WI38 (cell line): ENCODE data around the gene PIK3IP1.
"Not testable (repeated sequence)": the region's sequence is repeated elsewhere in the genome, so short reads cannot be mapped to it uniquely, and the experiment has no call there.

ENCODE experiments used
- H3K4me3 ChIP-seq: 2 replicates; pipeline ENCODE4 v1.5.1; 2011; ENCODE audit warnings: low read depth, mild to moderate bottlenecking, control low read depth, low read length
- TF ChIP-seq, protein P1 (sequence below): IDR thresholded peaks from 2 replicates; pipeline ENCODE4 v1.5.1; 2012; ENCODE audit warnings: low read depth, mild to moderate bottlenecking, control low read depth, low read length

The PIK3IP1 gene

DNA sequence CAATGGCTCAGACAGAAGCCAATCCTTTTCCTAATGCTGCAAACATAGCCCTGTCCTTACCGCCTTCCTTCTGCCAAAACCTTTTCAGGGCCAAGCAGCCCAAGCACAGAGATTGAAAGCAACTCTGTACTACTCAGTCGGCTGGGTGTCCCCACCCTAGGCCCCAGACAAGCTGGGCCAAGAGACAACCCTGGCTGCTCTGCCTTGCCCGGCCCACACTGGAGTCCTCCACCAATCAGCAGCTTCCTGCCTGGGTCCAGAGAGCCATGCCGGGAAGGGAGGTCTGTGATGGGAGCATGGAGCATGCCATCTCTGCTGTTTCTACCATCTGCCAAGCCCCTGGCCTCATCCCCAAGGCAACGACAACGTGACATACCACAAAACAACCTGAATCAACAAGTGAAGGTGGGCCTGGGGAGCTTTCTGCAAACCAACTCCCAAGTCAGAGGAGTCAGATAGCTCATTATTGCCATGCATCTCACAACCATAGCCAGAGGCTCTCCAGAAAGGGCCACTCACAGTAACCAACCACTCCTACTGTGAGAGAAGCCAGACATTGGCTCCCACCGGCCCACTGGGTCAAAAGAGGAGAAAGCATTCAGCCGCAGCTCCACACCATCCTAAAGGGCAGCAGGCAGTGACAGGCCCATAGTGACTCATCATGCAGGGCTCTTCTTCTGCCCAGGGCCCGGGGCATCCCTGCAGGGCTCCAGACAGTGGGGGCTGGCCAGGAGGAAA is 35.7 kb upstream of the PIK3IP1 start:
- TF ChIP-seq, protein P1, sequence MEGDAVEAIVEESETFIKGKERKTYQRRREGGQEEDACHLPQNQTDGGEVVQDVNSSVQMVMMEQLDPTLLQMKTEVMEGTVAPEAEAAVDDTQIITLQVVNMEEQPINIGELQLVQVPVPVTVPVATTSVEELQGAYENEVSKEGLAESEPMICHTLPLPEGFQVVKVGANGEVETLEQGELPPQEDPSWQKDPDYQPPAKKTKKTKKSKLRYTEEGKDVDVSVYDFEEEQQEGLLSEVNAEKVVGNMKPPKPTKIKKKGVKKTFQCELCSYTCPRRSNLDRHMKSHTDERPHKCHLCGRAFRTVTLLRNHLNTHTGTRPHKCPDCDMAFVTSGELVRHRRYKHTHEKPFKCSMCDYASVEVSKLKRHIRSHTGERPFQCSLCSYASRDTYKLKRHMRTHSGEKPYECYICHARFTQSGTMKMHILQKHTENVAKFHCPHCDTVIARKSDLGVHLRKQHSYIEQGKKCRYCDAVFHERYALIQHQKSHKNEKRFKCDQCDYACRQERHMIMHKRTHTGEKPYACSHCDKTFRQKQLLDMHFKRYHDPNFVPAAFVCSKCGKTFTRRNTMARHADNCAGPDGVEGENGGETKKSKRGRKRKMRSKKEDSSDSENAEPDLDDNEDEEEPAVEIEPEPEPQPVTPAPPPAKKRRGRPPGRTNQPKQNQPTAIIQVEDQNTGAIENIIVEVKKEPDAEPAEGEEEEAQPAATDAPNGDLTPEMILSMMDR, result no peak
- H3K4me3 ChIP-seq, result no peak overlapping the region

DNA sequence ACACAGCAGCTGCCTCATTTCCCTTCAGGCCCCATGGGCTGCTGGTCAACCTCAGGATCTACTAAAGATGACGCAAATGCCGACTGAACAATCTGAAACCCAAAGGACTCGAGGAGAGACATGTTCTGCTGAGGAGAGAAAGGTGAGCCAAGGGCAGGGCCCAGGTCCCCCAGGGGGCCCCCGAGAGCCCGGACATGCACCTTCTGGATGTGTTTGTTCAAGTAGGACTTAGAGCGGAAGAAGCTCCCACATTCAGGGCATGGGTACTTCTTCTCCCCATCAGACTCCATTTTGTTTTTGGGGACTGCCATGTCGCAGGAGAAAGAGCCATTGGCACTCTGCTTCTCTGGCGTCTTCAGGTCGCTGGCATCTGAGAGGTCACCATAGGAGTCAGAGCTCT is 34.6 kb upstream of the PIK3IP1 start:
- no peak overlapping the region for H3K4me3 ChIP-seq
- TF ChIP-seq, protein P1, result no peak

DNA sequence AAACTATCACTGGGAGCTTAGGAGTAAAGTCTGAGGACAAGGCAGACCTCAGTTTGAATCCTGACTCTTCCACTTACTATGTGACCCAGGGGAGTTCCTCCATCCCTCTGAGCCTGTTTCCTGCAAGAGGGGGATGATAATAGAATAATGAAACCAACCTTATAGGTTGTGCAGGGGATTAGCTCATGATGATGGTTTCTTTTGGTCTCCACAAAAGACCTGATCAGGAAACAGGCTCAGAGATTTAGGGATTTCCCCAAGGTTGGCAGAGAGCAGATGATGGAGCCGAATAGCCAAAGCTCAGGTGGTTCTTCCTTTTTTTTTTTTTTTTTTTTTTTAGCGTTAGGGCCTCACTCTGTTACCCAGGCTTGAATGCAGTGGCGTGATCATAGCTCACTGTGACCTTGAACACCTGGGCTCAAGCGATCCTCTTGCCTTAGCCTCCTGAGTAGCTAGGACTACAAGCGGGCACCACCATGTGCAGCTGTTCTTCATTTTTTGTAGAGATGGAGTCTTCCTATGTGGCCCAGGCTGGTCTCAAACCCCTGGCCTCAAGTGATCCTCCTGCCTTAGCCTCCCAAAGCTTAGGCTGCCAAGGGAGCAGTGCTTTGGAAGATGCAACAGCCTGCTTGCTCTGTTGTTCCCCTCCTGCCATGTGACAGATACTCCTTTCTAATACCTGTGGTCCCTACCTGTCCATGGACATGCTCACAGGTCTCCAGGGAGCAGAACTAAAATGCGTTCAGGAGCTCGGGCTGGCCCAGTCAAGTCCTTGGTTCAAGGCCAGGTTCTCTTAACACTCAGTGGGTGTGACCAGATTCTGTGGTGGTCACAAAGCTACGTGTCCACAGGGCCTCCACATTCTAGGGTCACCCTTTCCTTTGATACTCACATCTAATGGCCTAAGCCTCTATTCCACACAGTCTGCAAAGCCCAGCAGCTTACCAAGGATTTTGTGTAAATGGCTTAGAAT is 31.6 kb upstream of the PIK3IP1 start:
- TF ChIP-seq, protein P1, result no peak

DNA sequence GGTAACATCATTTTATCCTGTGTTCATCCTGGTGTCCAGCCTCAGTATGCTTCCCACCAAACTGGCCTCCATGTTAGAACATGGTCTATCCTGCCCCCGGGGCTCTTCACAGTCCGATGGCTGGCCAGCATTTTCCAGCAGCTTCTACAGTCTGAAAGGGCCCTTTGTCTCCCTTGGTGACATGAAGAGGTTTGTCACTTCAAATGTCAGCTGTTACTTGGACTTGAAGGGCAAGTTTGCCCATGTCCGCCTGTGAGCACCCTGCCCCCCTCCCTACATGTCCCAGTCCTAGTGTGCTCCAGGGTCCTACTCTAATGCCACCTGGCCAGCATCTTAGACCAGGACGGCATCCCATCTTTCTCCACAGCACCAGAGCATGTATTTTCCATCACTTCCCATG is 29.1 kb upstream of the PIK3IP1 start:
- TF ChIP-seq, protein P1, result no peak
- H3K4me3 ChIP-seq, result no peak overlapping the region

More for the DNA sequence above, 31.6 kb upstream of the PIK3IP1 start:
- H3K4me3 ChIP-seq, result no peak overlapping the region

DNA sequence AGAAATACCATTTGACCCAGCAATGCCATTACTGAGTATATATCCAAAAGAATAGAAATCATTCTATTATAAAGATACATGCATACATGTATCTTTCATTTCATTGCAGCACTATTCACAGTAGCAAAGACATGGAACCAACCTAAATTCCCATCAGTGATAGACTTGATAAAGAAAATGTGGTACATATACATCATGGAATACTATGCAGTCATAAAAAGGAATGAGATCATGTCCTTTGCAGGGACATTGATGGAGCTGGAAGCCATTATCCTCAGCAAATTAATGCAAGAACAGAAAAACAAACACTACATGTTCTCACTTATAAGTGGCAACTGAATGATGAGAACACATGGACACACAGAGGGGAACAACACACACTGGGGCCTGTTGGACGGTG is 21.9 kb upstream of the PIK3IP1 start:
- not testable (repeated sequence) for H3K4me3 ChIP-seq

DNA sequence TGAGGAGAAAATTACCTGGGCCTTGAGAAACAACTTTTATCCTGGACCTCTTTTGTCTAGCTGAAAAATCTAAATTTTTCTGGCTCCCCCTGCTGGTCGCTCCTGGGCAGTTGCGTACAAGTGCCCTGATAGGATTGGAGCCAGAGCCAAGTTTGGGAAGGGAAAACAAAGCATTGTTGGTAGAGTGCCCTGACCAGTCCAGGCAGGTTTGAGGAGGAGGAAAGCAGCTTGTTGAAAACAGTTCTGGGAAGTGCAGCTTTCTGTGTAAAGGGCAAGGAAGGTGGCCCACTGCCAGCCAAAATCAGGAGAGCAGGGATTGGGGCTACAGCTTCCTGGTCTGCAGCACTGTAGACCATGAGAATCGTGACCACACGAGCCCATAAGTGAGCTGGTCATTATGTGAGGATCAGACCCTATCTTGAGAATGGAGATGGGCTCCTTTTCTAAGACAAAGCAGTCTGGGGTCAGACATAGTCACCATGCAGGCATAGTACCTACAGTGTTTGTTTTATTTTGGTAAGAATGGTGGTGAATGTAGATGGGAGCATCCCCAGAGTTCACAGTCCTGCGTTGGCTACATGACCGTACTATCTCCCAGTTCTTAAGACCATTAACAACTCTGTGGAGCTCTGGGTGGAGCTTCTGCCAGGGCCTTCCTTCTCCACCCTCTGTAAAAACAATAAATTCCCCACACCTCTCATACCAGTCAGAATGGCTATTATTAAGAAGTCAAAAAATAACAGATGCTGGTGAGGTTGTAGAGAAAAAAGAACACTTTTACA is 21.3 kb upstream of the PIK3IP1 start:
- TF ChIP-seq, protein P1, result peak; percentile 94
- no peak overlapping the region for H3K4me3 ChIP-seq

DNA sequence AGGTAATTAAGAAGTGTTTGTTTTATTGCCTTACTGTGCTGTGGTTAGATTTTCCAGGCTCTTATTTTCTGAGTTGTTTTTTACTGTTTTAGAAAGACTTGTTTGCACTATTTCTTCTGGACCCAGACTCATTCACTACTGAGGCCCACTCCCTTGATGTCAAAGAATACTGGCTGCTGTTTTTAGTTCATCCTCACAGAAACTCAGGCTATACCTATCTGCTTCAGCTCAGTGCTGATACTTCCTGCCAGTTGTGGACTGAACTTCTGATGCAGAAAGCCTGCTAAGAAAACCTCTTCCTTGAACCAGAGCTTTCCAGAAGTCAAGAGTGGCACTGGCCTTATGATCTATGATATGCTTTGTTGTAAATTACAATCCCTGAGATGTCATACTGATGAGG is 15.9 kb upstream of the PIK3IP1 start:
- TF ChIP-seq, protein P1, result no peak

More for the DNA sequence above, 15.9 kb upstream of the PIK3IP1 start:
- H3K4me3 ChIP-seq, result no peak overlapping the region
